IMR-90 (cell line): ENCODE measurements around the gene BLTP2. TPM values are rescaled to one million over a fixed set of nuclear protein-coding genes. Genes with fewer than 3 reads are reported as not detected.

Experiments
- ATAC-seq: fragments of 200-7000 bp; cut with Tn5 transposase; 2 replicates; pipeline ENCODE4 v1.9.1; 2020; ENCODE audit warnings: low read depth, mild to moderate bottlenecking, moderate library complexity
- BruUV-seq: library from RNA; stranded (reverse); fragments of 400-500 nt; replicated peaks from 2 replicates; lab custom pipeline; 2021; lab: Mats Ljungman, UMichigan
- CTCF ChIA-PET: fragments of 300-600 bp; formaldehyde crosslinking; extraction: SDS; loops from one replicate; lab custom pipeline; 2021; ENCODE audit warnings: antibody characterized with exemption; lab: Yijun Ruan, JAX
- POLR2A ChIA-PET: fragments of 300-600 bp; sonication (Branson Sonifier 250); formaldehyde crosslinking; loops from one replicate; lab custom pipeline; 2022; ENCODE audit warnings: antibody characterized with exemption; ENCODE audit not compliant: unreplicated experiment; lab: Charles Lee
- DNase-seq: peaks from one replicate; pipeline ENCODE4 v3.0.0; 2013
- H2AFZ ChIP-seq: replicated peaks from 2 replicates; pipeline ENCODE3; 2013; ENCODE audit warnings: low read length, mild to moderate bottlenecking; ENCODE audit not compliant: poor library complexity
- H2AK5ac ChIP-seq: 2 replicates; pipeline ENCODE4 v1.6.1; 2013; ENCODE audit warnings: low read depth, low read length, inconsistent platforms
- H2AK9ac ChIP-seq: replicated peaks from 2 replicates; pipeline ENCODE3; 2013; ENCODE audit warnings: mild to moderate bottlenecking, low read depth, low read length, moderate library complexity; ENCODE audit not compliant: poor library complexity
- H2BK120ac ChIP-seq: 2 replicates; pipeline ENCODE4 v1.6.1; 2013; ENCODE audit warnings: low read depth, low read length, inconsistent platforms
- H2BK15ac ChIP-seq: 3 replicates; pipeline ENCODE4 v1.6.1; 2013; ENCODE audit warnings: low read depth, low read length, inconsistent platforms
- H2BK20ac ChIP-seq: 2 replicates; pipeline ENCODE4 v1.6.1; 2013; ENCODE audit warnings: low read depth, mild to moderate bottlenecking, inconsistent platforms, low read length, moderate library complexity
- H2BK5ac ChIP-seq: 2 replicates; pipeline ENCODE4 v1.6.1; 2013; ENCODE audit warnings: mild to moderate bottlenecking, low read depth, low read length, inconsistent platforms; ENCODE audit not compliant: poor library complexity, severe bottlenecking
- H3K14ac ChIP-seq: replicated peaks from 2 replicates; pipeline ENCODE4 v1.6.1; 2013; ENCODE audit warnings: low read depth, low read length, inconsistent platforms
- H3K18ac ChIP-seq: 2 replicates; pipeline ENCODE4 v1.6.1; 2013; ENCODE audit warnings: low read depth, low read length, control low read depth
- H3K23ac ChIP-seq: 2 replicates; pipeline ENCODE4 v1.6.1; 2013; ENCODE audit warnings: low read depth, low read length, inconsistent platforms
- H3K27ac ChIP-seq: 2 replicates; pipeline ENCODE4 v1.5.1; 2013; ENCODE audit warnings: mild to moderate bottlenecking, control low read depth, low read length; ENCODE audit not compliant: insufficient read depth
- H3K27me3 ChIP-seq: 2 replicates; pipeline ENCODE4 v1.6.1; 2013; ENCODE audit warnings: low read length; ENCODE audit not compliant: control insufficient read depth, insufficient read depth
- H3K36me3 ChIP-seq: 2 replicates; pipeline ENCODE4 v1.6.1; 2013; ENCODE audit warnings: low read length, mixed read lengths; ENCODE audit not compliant: control insufficient read depth, insufficient read depth
- H3K4ac ChIP-seq: 2 replicates; pipeline ENCODE4 v1.6.1; 2013; ENCODE audit warnings: low read depth, low read length, inconsistent platforms
- H3K4me1 ChIP-seq: 2 replicates; pipeline ENCODE4 v1.6.1; 2013; ENCODE audit warnings: low read length, mixed read lengths; ENCODE audit not compliant: control insufficient read depth, insufficient read depth
- H3K4me2 ChIP-seq: 2 replicates; pipeline ENCODE4 v1.6.1; 2013; ENCODE audit warnings: low read depth, mild to moderate bottlenecking, control low read depth, low read length, moderate library complexity
- H3K4me3 ChIP-seq: 2 replicates; pipeline ENCODE4 v1.5.1; 2013; ENCODE audit warnings: low read depth, mild to moderate bottlenecking, control low read depth, low read length, moderate library complexity; ENCODE audit not compliant: insufficient read depth
- H3K56ac ChIP-seq: 2 replicates; pipeline ENCODE4 v1.6.1; 2013; ENCODE audit warnings: low read length, inconsistent platforms; ENCODE audit not compliant: insufficient read depth; ENCODE audit errors: extremely low read depth
- H3K79me1 ChIP-seq, 2 experiments: 2 replicates each; pipeline ENCODE4 v1.6.1; 2013; ENCODE audit warnings: low read length in 2 of 2, inconsistent platforms in 1 of 2, low read depth in 1 of 2
- H3K9ac ChIP-seq: 2 replicates; pipeline ENCODE4 v1.6.1; 2013; ENCODE audit warnings: low read depth, low read length, control low read depth
- H3K9me1 ChIP-seq: 2 replicates; pipeline ENCODE4 v1.6.1; 2013; ENCODE audit warnings: low read length, inconsistent platforms; ENCODE audit not compliant: insufficient read depth
- H3K9me3 ChIP-seq: 2 replicates; pipeline ENCODE4 v1.6.1; 2013; ENCODE audit warnings: low read length; ENCODE audit not compliant: control insufficient read depth, insufficient read depth
- H4K20me1 ChIP-seq: 2 replicates; pipeline ENCODE4 v1.6.1; 2013; ENCODE audit warnings: low read length, inconsistent platforms; ENCODE audit not compliant: insufficient read depth
- H4K5ac ChIP-seq: 2 replicates; pipeline ENCODE4 v1.6.1; 2013; ENCODE audit warnings: mild to moderate bottlenecking, low read depth, low read length, control low read depth
- H4K8ac ChIP-seq, 2 experiments: 2 replicates each; pipeline ENCODE4 v1.6.1; 2013; ENCODE audit warnings: low read depth in 2 of 2, low read length in 2 of 2, control low read depth in 1 of 2, inconsistent platforms in 1 of 2
- H4K91ac ChIP-seq: 2 replicates; pipeline ENCODE4 v1.6.1; 2013; ENCODE audit warnings: low read depth, low read length, inconsistent platforms; ENCODE audit not compliant: insufficient read depth
- MAZ ChIP-seq: IDR thresholded peaks from 2 replicates; pipeline ENCODE4 v1.6.1; 2012; ENCODE audit warnings: low read depth, mild to moderate bottlenecking, low read length, improper control_type of control experiment, moderate library complexity, borderline replicate concordance
- POLR2A ChIP-seq: IDR thresholded peaks from 2 replicates; pipeline ENCODE4 v1.6.1; 2012; ENCODE audit warnings: mild to moderate bottlenecking, low read depth, low read length
- RCOR1 ChIP-seq: IDR thresholded peaks from 2 replicates; pipeline ENCODE4 v1.6.1; 2012; ENCODE audit warnings: mild to moderate bottlenecking, low read length, improper control_type of control experiment; ENCODE audit not compliant: insufficient replicate concordance
- WGBS, 2 experiments: methylation state at CpG; one replicate each; pipeline versions ENCODE4 v1.1.5 to v1.1.7; 2013; ENCODE audit warnings: missing lambda C conversion rate in 2 of 2; ENCODE audit not compliant: insufficient read length in 1 of 2; ENCODE audit errors: extremely low coverage in 2 of 2; 5-methylcytosine and 5-hydroxymethylcytosine counted together
- dilution Hi-C: fragments of 300-500 bp; cut with HindIII; formaldehyde crosslinking; loops from one replicate; pipeline ENCODE4 v1.14.3; 2018; ENCODE audit warnings: low sequenced_read_pairs; ENCODE audit not compliant: unreplicated experiment
- in situ Hi-C: fragments of 300-500 bp; cut with MboI; formaldehyde crosslinking; loops from 3 replicates; pipeline ENCODE4 v1.14.3; 2019; ENCODE audit warnings: low sequenced_read_pairs, inconsistent platforms, mixed read lengths
- intact Hi-C: fragments of 100-400 bp; cut with micrococcal nuclease; formaldehyde crosslinking; loops from 2 replicates; pipeline ENCODE4 v1.10.0; 2022
- polyA plus RNA-seq, 3 experiments: library from polyadenylated mRNA; depleted of rRNA; stranded (reverse); fragments of >200 nt; gene quantifications; 2 replicates each; pipeline ENCODE4 v1.2.3, GENCODE V29; 2012; ENCODE audit warnings: low replicate concordance in 1 of 3
- total RNA-seq: library from RNA; depleted of rRNA; stranded (reverse); fragments of >200 nt; gene quantifications from 2 replicates; pipeline ENCODE4 v1.2.3, GENCODE V29; 2012

BLTP2 gene
- total and polyA plus RNA-seq, 2 of the 4 experiments (the other 2 are of a cell fraction) = 42.3 to 174 TPM

- POLR2A ChIA-PET = no interaction called here
- no TSS peak for BruUV-seq
- Histone ChIP-seq H3K9ac (peak overlapping the region; percentile 83), H2AK5ac (peak overlapping the region; percentile 93), H2BK15ac (no peak overlapping the region), H3K36me3 (peaks cover 27% of the 10 kb centered on the region), H3K79me1 (peaks cover 32 to 54% of the 10 kb centered on the region in 2 experiments), H3K56ac (peak overlapping the region; percentile 74; the same call in 1 of the 2 replicates), H3K18ac (no peak overlapping the region), H3K4me2 (peak overlapping the region; percentile 82), H4K91ac (peak overlapping the region; percentile 54), H3K14ac (peak overlapping the region; percentile 64; the same call in 1 of the 2 replicates), H3K27me3 (no peaks in the 10 kb centered on the region), H2AFZ (peak overlapping the region; percentile 94), H3K23ac (peak overlapping the region; percentile 14), H4K8ac (peak overlapping the region; percentile 81 to 92), H3K4me1 (peaks cover 2% of the 10 kb centered on the region; the same call in 1 of the 2 replicates), H2AK9ac (peak overlapping the region; percentile 81), H3K4me3 (peak overlapping the region; percentile 77), H2BK5ac (peak overlapping the region; percentile 82), H3K9me3 (no peaks in the 10 kb centered on the region), H4K5ac (peak overlapping the region; percentile 85), H3K27ac (peak overlapping the region; percentile 86), H2BK120ac (no peak overlapping the region), H3K9me1 (no peaks in the 10 kb centered on the region), H3K4ac (peak overlapping the region; percentile 78), H4K20me1 (peaks cover 13% of the 10 kb centered on the region; the same call in 1 of the 2 replicates), H2BK20ac (no peak overlapping the region)
- TF ChIP-seq POLR2A (no peak), MAZ (no peak), RCOR1 (no peak)
- DNase-seq (no peak), ATAC-seq (no peak)
- WGBS, 2 experiments = no CpG with 5 or more reads among the region's 8 CpGs
- dilution Hi-C loops (no loop called here), in situ Hi-C loops (no loop called here), intact Hi-C loops (loop anchor here (2.0 kb wide), 1 partner anchor 65 kb away; the partner anchor contains the start of gene PROCA1)
- CTCF ChIA-PET = interaction anchor here (0.8 to 1.0 kb wide), 3 partner anchors 11 to 33 kb away, joined by 3 to 5 read pairs (median 3); no protein-coding TSS in a partner anchor
These were observed 600 bp upstream of the BLTP2 start for GRCh38 chr17:28645576-28645939.
